SK-N-SH (cell line): ENCODE results near the gene APOLD1.

Source experiments
- CHD2 ChIP-seq: fragments of 150-350 bp; IDR thresholded peaks from 2 replicates; pipeline ENCODE4 v1.6.1; 2018; ENCODE audit warnings: low read length; ENCODE audit not compliant: partially characterized antibody
- TEAD4 ChIP-seq: IDR thresholded peaks from 2 replicates; pipeline ENCODE4 v1.4.0; 2012; ENCODE audit warnings: mild to moderate bottlenecking, borderline replicate concordance; ENCODE audit not compliant: insufficient read depth
- TF ChIP-seq, protein P1 (sequence below): IDR thresholded peaks from 2 replicates; pipeline ENCODE4 v1.4.0; 2012; ENCODE audit warnings: low read depth
- TF ChIP-seq, protein P2 (sequence below): fragments of 200-600 bp; sonication (generic); IDR thresholded peaks from 2 replicates; pipeline ENCODE4 v1.6.1; 2017; ENCODE audit warnings: antibody characterized with exemption, mild to moderate bottlenecking, moderate library complexity

DNA sequence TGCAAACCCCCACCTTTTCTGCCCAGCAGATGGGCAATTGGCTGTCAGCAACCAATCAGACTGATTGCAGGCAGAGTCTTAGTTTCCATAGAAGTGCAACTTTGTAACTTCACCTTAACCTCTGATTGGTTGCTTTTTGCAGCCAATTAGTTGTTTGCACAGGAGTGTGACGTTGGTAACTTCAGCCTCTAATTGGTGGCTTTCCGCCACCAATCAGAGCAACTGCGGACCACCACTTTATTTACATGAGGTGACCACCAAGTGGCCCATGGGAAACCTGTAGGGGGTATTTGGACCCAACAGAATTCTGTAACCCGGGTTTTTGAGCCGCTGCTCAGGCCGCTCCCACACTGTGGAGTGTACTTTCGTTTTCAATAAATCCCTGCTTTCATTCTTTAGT lies 36.0 kb upstream of the APOLD1 start:
- TF ChIP-seq, protein P1, sequence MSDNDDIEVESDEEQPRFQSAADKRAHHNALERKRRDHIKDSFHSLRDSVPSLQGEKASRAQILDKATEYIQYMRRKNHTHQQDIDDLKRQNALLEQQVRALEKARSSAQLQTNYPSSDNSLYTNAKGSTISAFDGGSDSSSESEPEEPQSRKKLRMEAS: no peak
- TF ChIP-seq TEAD4 (no peak), CHD2 (no peak)
- TF ChIP-seq, protein P2, sequence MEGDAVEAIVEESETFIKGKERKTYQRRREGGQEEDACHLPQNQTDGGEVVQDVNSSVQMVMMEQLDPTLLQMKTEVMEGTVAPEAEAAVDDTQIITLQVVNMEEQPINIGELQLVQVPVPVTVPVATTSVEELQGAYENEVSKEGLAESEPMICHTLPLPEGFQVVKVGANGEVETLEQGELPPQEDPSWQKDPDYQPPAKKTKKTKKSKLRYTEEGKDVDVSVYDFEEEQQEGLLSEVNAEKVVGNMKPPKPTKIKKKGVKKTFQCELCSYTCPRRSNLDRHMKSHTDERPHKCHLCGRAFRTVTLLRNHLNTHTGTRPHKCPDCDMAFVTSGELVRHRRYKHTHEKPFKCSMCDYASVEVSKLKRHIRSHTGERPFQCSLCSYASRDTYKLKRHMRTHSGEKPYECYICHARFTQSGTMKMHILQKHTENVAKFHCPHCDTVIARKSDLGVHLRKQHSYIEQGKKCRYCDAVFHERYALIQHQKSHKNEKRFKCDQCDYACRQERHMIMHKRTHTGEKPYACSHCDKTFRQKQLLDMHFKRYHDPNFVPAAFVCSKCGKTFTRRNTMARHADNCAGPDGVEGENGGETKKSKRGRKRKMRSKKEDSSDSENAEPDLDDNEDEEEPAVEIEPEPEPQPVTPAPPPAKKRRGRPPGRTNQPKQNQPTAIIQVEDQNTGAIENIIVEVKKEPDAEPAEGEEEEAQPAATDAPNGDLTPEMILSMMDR: no peak
